ENCODE measurements around the gene WDR17. TPM values are rescaled to one million over a fixed set of nuclear protein-coding genes. Genes with fewer than 3 reads are reported as not detected.
"Not testable (repeated sequence)": the region's sequence is repeated elsewhere in the genome, so short reads cannot be mapped to it uniquely, and the experiment has no call there.

Gene WDR17
- total and polyA plus RNA-seq, 2 of the 13 experiments (the other 11 are each of a cell fraction or from before 2014, with no cell fraction given) = not detected

DNA sequence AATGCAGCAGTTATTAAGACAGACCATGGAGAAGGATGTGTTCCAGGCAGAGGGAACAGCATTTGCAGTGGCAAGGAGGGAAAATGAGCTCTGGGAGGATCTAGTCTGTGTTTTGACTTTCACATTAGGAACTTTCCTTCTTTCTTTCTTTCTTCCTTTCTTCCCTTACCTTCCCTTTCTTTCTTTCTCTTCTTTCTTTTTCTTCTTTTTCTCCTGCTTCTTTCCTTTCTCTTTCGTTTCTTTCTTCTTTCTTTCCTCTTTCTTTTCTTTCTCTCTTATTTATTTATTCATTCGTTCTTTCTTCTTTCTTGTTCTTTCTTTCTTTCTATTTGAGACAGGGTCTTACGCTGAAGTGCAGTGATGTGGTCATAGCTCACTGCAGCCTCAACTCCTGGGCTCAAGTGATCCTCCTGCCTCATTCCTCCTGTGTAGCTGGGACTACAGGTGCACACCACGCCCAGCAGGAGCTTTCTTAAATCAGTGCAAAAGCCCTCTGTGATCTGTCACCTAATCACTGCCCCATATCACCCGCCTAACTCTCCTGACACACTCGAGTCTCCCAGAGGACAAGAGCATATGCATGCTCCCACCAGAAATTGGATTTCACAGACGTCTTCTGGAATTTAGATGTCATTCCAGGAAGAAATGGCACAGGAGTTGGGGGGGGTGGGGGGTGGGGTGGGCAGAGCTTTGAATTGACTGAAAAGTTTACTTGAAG is 145.1 kb downstream of the WDR17 start:
- WGBS (ENCODE audit: low lambda C conversion rate) = 8% methylated on average over 7 of the region's 7 CpGs
- no peak for DNase-seq (ENCODE audit: low spot score)
- Histone ChIP-seq H3K79me2 (ENCODE audit: insufficient read depth, low read length) (no peaks in the 10 kb centered on the region), H2AFZ (ENCODE audit: low read length) (no peak overlapping the region), H3K27ac (ENCODE audit: extremely low read length, insufficient read depth, low read length) (no peak overlapping the region), H3K9me3 (ENCODE audit: low read length) (no peaks in the 10 kb centered on the region), H3K4me3 (replicated peaks in 1 of 3; ENCODE audit: insufficient read depth in 1 of 3, low read depth in 2 of 3, low read length in 3 of 3) (no peak overlapping the region), H3K27me3 (ENCODE audit: control insufficient read depth in 1 of 2, insufficient read depth in 2 of 2, low read length in 2 of 2) (no peaks in the 10 kb centered on the region; a peak in 1 of 5 replicates), H3K36me3 (replicated peaks in 1 of 2; ENCODE audit: control insufficient read depth in 1 of 2, insufficient read depth in 2 of 2, low read length in 2 of 2) (no peaks in the 10 kb centered on the region), H3K4me2 (ENCODE audit: low read depth, low read length) (no peak overlapping the region), H4K20me1 (ENCODE audit: insufficient read depth, low read length) (no peaks in the 10 kb centered on the region), H3K4me1 (ENCODE audit: insufficient read depth, low read length) (no peaks in the 10 kb centered on the region), H3K9ac (ENCODE audit: insufficient read depth, low read depth, low read length) (no peak overlapping the region)
- BruUV-seq (replicated peaks) = no TSS peak
- no peak for ATAC-seq
- ChIA-PET POLR2A (no interaction called here), CTCF (ENCODE audit: low intra/inter-chr PET ratio, low total read pairs) (no interaction called here)
- in situ Hi-C loops (cut with HindIII; ENCODE audit: extremely low pct_ligation_motif_present, low pct_unique_long_range_greater_than_20kb) = no loop called here
- TF ChIP-seq SOX5 (CRISPR knock-in tag; IDR thresholded peaks at IDR 0.05; ENCODE audit: borderline replicate concordance) = no peak
- TF ChIP-seq ZNF496 (CRISPR knock-in tag; IDR thresholded peaks at IDR 0.05; ENCODE audit: insufficient replicate concordance) = no peak
- no peak for TF ChIP-seq RXRB (CRISPR knock-in tag; IDR thresholded peaks at IDR 0.05; ENCODE audit: borderline replicate concordance)
- TF ChIP-seq HNRNPK (IDR thresholded peaks at IDR 0.05; ENCODE audit: low read depth, low read length, poor library complexity, severe bottlenecking) = no peak
- TF ChIP-seq HMG20B (CRISPR knock-in tag; conservative IDR thresholded peaks at IDR 0.05) = no peak
- TF ChIP-seq POGZ (CRISPR knock-in tag; IDR thresholded peaks at IDR 0.05) = no peak
- TF ChIP-seq GRHL1 (CRISPR knock-in tag; conservative IDR thresholded peaks at IDR 0.05) = no peak
- TF ChIP-seq XBP1 (CRISPR knock-in tag; IDR thresholded peaks at IDR 0.05) = no peak
- no peak for TF ChIP-seq PHB2 (IDR thresholded peaks at IDR 0.05; ENCODE audit: partially characterized antibody)
- TF ChIP-seq XRCC5 (optimal IDR thresholded peaks at IDR 0.05; ENCODE audit: low read length) = no peak
- TF ChIP-seq ZNF33A (CRISPR knock-in tag; IDR thresholded peaks at IDR 0.05; ENCODE audit: borderline replicate concordance) = no peak
- TF ChIP-seq, protein P1, sequence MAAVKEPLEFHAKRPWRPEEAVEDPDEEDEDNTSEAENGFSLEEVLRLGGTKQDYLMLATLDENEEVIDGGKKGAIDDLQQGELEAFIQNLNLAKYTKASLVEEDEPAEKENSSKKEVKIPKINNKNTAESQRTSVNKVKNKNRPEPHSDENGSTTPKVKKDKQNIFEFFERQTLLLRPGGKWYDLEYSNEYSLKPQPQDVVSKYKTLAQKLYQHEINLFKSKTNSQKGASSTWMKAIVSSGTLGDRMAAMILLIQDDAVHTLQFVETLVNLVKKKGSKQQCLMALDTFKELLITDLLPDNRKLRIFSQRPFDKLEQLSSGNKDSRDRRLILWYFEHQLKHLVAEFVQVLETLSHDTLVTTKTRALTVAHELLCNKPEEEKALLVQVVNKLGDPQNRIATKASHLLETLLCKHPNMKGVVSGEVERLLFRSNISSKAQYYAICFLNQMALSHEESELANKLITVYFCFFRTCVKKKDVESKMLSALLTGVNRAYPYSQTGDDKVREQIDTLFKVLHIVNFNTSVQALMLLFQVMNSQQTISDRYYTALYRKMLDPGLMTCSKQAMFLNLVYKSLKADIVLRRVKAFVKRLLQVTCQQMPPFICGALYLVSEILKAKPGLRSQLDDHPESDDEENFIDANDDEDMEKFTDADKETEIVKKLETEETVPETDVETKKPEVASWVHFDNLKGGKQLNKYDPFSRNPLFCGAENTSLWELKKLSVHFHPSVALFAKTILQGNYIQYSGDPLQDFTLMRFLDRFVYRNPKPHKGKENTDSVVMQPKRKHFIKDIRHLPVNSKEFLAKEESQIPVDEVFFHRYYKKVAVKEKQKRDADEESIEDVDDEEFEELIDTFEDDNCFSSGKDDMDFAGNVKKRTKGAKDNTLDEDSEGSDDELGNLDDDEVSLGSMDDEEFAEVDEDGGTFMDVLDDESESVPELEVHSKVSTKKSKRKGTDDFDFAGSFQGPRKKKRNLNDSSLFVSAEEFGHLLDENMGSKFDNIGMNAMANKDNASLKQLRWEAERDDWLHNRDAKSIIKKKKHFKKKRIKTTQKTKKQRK (IDR thresholded peaks at IDR 0.05; ENCODE audit: low read length) = no peak
- no peak for FAIRE-seq
- intact Hi-C loops (cut with micrococcal nuclease; ENCODE audit: unreplicated experiment) = no loop called here

- POLR2A ChIA-PET; CTCF ChIA-PET (ENCODE audit: low intra/inter-chr PET ratio, low total read pairs): not testable (repeated sequence)
Observed at GRCh38 chr4:176212351-176212750, 146.7 kb downstream of the WDR17 start.

More at GRCh38 chr4:176212351-176212750, 146.7 kb downstream of the WDR17 start:
- H3K4me1 ChIP-seq (ENCODE audit: insufficient read depth, low read length); in situ Hi-C loops (cut with HindIII; ENCODE audit: extremely low pct_ligation_motif_present, low pct_unique_long_range_greater_than_20kb); intact Hi-C loops (cut with micrococcal nuclease; ENCODE audit: unreplicated experiment); H3K36me3 ChIP-seq (replicated peaks in 1 of 2; ENCODE audit: control insufficient read depth in 1 of 2, insufficient read depth in 2 of 2, low read length in 2 of 2); H3K27me3 ChIP-seq (ENCODE audit: control insufficient read depth in 1 of 2, insufficient read depth in 2 of 2, low read length in 2 of 2); H3K9ac ChIP-seq (ENCODE audit: insufficient read depth, low read depth, low read length); H3K9me3 ChIP-seq (ENCODE audit: low read length); ATAC-seq; BruUV-seq (replicated peaks); H4K20me1 ChIP-seq (ENCODE audit: insufficient read depth, low read length); H3K4me2 ChIP-seq (ENCODE audit: low read depth, low read length); H3K79me2 ChIP-seq (ENCODE audit: insufficient read depth, low read length); DNase-seq (ENCODE audit: low spot score); H3K27ac ChIP-seq (ENCODE audit: extremely low read length, insufficient read depth, low read length); FAIRE-seq; H2AFZ ChIP-seq (ENCODE audit: low read length); H3K4me3 ChIP-seq (replicated peaks in 1 of 3; ENCODE audit: insufficient read depth in 1 of 3, low read depth in 2 of 3, low read length in 3 of 3): not testable (repeated sequence)
- 21% methylated on average over 3 of the region's 3 CpGs for WGBS (ENCODE audit: low lambda C conversion rate)
